ENCODE data around the gene ZCCHC14.

ZCCHC14 gene

GRCh38 chr16:87492721-87493607 lies at the start of gene ZCCHC14:
TSS of gene ZCCHC14 (minus strand) at chr16:87493024. CDS start at chr16:87492238, 786 bp downstream.
- peak; percentile 97 for DNase-seq (ENCODE audit: low read depth)
- peak within 1 kb of the TSS; percentile 44 for H3K4me3 ChIP-seq (ENCODE audit: low read depth, low read length)
- in situ Hi-C loops (cut with HindIII; ENCODE audit: low sequenced_read_pairs), result no loop called here
- TF ChIP-seq CTCF (IDR thresholded peaks at IDR 0.05; ENCODE audit: low read depth, low read length, missing control alignments), result no peak

GRCh38 chr16:87541872-87542234 lies 49.0 kb upstream of the ZCCHC14 start:
- peak; percentile 13 for DNase-seq (ENCODE audit: low read depth)
- no peak for TF ChIP-seq CTCF (IDR thresholded peaks at IDR 0.05; ENCODE audit: low read depth, low read length, missing control alignments)
- H3K4me3 ChIP-seq (ENCODE audit: low read depth, low read length), result peak overlapping the region; percentile 13
- in situ Hi-C loops (cut with HindIII; ENCODE audit: low sequenced_read_pairs), result no loop called here

GRCh38 chr16:87541147-87541871 lies 48.5 kb upstream of the ZCCHC14 start:
- in situ Hi-C loops (cut with HindIII; ENCODE audit: low sequenced_read_pairs), result no loop called here
- DNase-seq (ENCODE audit: low read depth), result peak; percentile 64
- no peak for TF ChIP-seq CTCF (IDR thresholded peaks at IDR 0.05; ENCODE audit: low read depth, low read length, missing control alignments)
- H3K4me3 ChIP-seq (ENCODE audit: low read depth, low read length), result peak overlapping the region; percentile 13

- TF ChIP-seq CTCF (IDR thresholded peaks at IDR 0.05; ENCODE audit: low read depth, low read length, missing control alignments), result no peak
- in situ Hi-C loops (cut with HindIII; ENCODE audit: low sequenced_read_pairs), result no loop called here
- H3K4me3 ChIP-seq (ENCODE audit: low read depth, low read length), result no peak overlapping the region
- DNase-seq (ENCODE audit: low read depth), result no peak
Measured at GRCh38 chr16:87540897-87541146, 48.0 kb upstream of the ZCCHC14 start.

- in situ Hi-C loops (cut with HindIII; ENCODE audit: low sequenced_read_pairs), result no loop called here
- no peak for DNase-seq (ENCODE audit: low read depth)
- no peak for TF ChIP-seq CTCF (IDR thresholded peaks at IDR 0.05; ENCODE audit: low read depth, low read length, missing control alignments)
- H3K4me3 ChIP-seq (ENCODE audit: low read depth, low read length), result no peak overlapping the region
Measured at GRCh38 chr16:87540072-87540896, 47.5 kb upstream of the ZCCHC14 start.

GRCh38 chr16:87539113-87539512 lies 46.3 kb upstream of the ZCCHC14 start:
- in situ Hi-C loops (cut with HindIII; ENCODE audit: low sequenced_read_pairs), result no loop called here
- no peak for TF ChIP-seq CTCF (IDR thresholded peaks at IDR 0.05; ENCODE audit: low read depth, low read length, missing control alignments)
- no peak overlapping the region for H3K4me3 ChIP-seq (ENCODE audit: low read depth, low read length)
- DNase-seq (ENCODE audit: low read depth), result no peak
